T-helper 2 cell treated with Interferon-gamma antibody and Interleukin-4, amounts not matched to agents 5 μg/mL and 100 μg/mL, for 36 hours (primary cell): Measurements from ENCODE around the gene TRIM42.

ENCODE experiments used
- DNase-seq: peaks from one replicate; pipeline ENCODE4 v3.0.0; 2021; ENCODE audit warnings: low spot score
- H3K27ac Mint-ChIP-seq: one replicate; pipeline ENCODE4 v1.8.0; 2021; ENCODE audit warnings: mild to moderate bottlenecking, mixed read lengths
- H3K27me3 Mint-ChIP-seq: one replicate; pipeline ENCODE4 v1.8.0; 2021; ENCODE audit warnings: low read depth, mixed read lengths
- H3K36me3 Mint-ChIP-seq: one replicate; pipeline ENCODE4 v1.8.0; 2021; ENCODE audit warnings: low read depth, mixed read lengths
- H3K4me1 Mint-ChIP-seq: one replicate; pipeline ENCODE4 v1.8.0; 2021; ENCODE audit warnings: low read depth, mixed read lengths
- H3K4me3 Mint-ChIP-seq: one replicate; pipeline ENCODE4 v1.8.0; 2022; ENCODE audit warnings: mild to moderate bottlenecking, moderate library complexity, mixed read lengths
- H3K9me3 Mint-ChIP-seq: one replicate; pipeline ENCODE4 v1.8.0; 2021; ENCODE audit warnings: mixed read lengths

Gene TRIM42

GRCh38 chr3:140677764-140678163 lies at the start of gene TRIM42:
TSS of gene TRIM42 (plus strand) at chr3:140678064. CDS start at chr3:140678230, 166 bp downstream.
- DNase-seq: no peak
- Mint-ChIP-seq H3K9me3 (peaks cover 5% of the 10 kb centered on the region), H3K27ac (no peak within 1 kb of the TSS), H3K27me3 (no peaks in the 10 kb centered on the region), H3K36me3 (no peaks in the 10 kb centered on the region), H3K4me1 (no peaks in the 10 kb centered on the region), H3K4me3 (no peak within 1 kb of the TSS)

DNA sequence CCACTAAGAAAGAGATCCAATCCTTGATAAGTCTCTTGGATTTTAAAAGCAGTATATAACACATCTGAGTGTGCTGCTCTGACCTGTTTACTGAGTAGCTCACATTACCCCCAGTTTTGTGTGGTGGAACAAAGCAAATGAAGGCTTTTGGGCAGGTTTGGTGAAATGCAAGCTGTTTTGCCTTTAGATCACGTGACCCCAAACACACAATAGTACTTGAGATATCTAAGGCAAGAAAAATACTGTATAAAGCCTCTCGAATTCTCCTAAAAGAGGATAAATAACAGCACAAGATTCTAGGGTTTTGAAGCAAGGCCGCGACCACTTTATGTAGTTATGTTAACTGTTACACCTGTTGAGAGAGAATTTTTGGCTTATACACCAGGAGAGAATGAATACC lies 49.3 kb upstream of the TRIM42 start:
- no peak for DNase-seq
- no peak overlapping the region for H3K27ac Mint-ChIP-seq
- no peaks in the 10 kb centered on the region for H3K9me3 Mint-ChIP-seq
- H3K4me3 Mint-ChIP-seq: no peak overlapping the region
- H3K36me3 Mint-ChIP-seq: no peaks in the 10 kb centered on the region
- H3K27me3 Mint-ChIP-seq: peaks cover 3% of the 10 kb centered on the region
- H3K4me1 Mint-ChIP-seq: no peaks in the 10 kb centered on the region

DNA sequence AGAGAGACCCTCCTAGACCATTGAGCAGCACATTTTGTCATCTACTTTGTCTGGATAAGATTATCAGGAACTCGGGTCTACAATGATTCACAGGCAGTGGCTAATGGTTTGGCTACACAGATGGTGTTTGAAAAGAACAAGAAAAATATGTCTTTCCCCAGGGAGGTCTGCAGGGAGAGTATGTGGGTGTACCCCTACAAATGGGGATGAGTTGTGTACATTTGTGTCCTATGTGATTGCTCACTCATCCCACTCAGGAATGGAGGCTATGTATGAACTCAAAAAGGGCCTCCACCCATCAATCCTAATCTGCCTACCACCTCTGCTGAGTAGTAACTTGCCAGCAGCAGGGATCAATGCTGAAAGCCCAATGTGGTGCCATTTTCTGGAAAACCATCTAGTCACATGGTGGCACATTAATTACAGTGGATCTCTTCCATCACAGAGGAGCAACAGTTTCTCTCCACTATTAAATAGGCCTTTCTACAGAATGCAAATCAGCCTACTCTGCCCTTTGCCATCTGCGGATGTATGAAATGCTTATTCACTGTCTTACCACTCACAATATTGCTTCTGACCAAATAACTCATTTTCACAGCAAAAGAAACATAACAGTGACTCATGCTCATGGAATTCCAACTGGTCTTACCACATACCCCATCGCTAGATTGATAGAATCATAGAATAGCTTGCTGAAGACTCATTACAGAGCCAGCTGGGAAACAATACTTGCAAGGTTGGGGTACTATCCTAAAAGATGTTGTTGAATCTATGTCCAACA lies 48.3 kb upstream of the TRIM42 start:
- H3K9me3 Mint-ChIP-seq: no peaks in the 10 kb centered on the region
- H3K4me1 Mint-ChIP-seq: no peaks in the 10 kb centered on the region
- H3K27me3 Mint-ChIP-seq: no peaks in the 10 kb centered on the region
- no peak overlapping the region for H3K4me3 Mint-ChIP-seq
- no peaks in the 10 kb centered on the region for H3K36me3 Mint-ChIP-seq
- DNase-seq: no peak
- H3K27ac Mint-ChIP-seq: no peak overlapping the region

- Mint-ChIP-seq H3K27me3 (no peaks in the 10 kb centered on the region), H3K4me3 (no peak overlapping the region), H3K9me3 (no peaks in the 10 kb centered on the region), H3K27ac (no peak overlapping the region), H3K36me3 (no peaks in the 10 kb centered on the region), H3K4me1 (no peaks in the 10 kb centered on the region)
- no peak for DNase-seq
Observed at GRCh38 chr3:140630366-140630765, 47.5 kb upstream of the TRIM42 start.

DNA sequence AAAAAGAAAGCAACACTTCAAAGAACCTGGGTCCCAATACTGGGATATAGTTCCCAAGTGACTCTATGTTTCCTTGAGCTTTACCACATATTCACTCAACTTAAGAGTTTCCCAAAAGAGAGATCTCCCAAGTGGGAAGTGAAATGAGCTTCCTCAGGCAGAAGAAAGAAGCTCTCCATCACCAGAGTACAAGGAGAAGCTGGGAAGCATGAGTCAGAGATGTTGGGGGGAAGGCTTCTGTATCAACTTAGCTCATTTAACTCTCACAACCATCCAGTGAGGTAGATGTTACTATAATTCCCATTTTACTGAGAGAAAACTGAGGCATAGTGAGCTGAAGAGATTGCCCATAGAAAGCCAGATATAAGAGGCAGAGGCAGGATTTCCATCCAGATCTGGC lies 47.0 kb upstream of the TRIM42 start:
- H3K36me3 Mint-ChIP-seq: no peaks in the 10 kb centered on the region
- H3K27ac Mint-ChIP-seq: no peak overlapping the region
- no peak overlapping the region for H3K4me3 Mint-ChIP-seq
- no peaks in the 10 kb centered on the region for H3K27me3 Mint-ChIP-seq
- H3K4me1 Mint-ChIP-seq: no peaks in the 10 kb centered on the region
- H3K9me3 Mint-ChIP-seq: no peaks in the 10 kb centered on the region
- DNase-seq: no peak

DNA sequence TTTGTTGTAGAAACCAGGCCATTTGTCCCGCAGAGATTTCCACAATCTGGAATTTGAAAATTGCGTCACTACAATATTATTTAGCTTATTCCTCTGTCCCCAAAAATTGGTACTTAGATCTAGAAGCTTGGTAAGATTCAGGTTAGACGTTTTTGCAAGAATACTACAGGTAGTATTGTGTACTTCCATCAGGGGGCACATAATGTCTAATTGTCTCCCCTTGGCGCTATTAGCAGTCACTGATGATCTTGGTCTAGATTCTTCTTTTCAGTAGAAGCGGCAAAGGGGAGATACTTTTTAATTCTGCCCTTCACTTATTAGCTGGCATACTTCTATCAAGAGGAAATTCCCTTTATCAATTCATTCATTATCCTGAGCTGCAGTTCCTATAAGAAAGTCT lies 42.6 kb upstream of the TRIM42 start:
- no peaks in the 10 kb centered on the region for H3K9me3 Mint-ChIP-seq
- no peak overlapping the region for H3K27ac Mint-ChIP-seq
- no peaks in the 10 kb centered on the region for H3K4me1 Mint-ChIP-seq
- no peak for DNase-seq
- H3K4me3 Mint-ChIP-seq: no peak overlapping the region
- H3K36me3 Mint-ChIP-seq: no peaks in the 10 kb centered on the region
- H3K27me3 Mint-ChIP-seq: no peaks in the 10 kb centered on the region

DNA sequence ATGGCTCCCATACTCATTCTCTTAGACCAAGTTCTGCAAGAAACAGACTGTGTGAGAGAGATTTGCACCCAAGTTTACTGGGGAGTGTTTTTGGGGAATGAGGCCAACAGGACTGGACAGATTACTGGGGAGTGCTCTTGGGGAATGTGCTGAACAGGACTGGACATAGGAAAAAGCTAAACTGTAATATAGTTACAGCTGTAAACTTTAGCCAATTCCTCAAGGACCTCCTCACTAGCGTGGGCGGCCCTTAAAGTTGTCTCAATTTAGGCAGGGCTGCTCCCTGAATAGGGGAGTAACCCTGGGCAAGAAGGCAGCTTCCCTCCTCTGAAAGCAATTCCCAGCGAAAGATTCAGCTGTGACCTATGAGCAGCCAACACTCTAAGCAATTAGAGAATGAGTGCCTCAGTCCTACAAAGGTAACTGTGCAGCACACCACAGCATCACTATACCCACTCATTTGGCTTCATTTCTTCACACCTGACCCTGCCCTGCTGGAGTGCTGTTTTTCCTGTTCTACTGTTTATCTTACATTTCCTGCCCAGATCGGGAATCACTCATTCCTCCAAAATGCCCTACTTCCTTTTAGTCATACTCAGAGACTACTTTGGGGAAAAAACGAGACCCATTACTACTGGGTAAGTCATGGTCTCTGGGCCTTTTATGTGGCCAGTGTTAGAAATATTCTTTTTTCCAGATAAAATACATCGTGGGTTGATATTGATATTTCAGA lies 41.3 kb upstream of the TRIM42 start:
- Mint-ChIP-seq H3K27ac (no peak overlapping the region), H3K4me3 (no peak overlapping the region)

DNA sequence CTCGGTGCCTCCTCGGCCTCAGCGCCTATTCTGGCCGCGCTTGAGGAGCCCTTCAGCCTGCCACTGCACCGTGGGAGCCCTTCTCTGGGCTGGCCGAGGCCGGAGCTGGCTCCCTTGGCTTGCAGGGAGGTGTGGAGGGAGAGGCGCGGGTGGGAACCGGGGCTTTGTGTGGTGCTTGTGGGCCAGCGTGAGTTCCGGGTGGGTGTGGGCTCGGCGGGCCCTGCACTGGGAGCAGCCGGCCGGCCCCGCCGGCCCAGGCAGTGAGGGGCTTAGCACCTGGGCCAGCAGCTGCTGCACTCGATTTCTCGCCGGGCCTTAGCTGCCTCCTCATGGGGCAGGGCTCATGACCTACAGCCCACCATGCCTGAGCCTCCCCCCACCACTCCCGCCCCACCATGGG lies 26.6 kb upstream of the TRIM42 start:
- Mint-ChIP-seq H3K9me3 (no peaks in the 10 kb centered on the region), H3K27me3 (no peaks in the 10 kb centered on the region), H3K4me1 (no peaks in the 10 kb centered on the region), H3K36me3 (no peaks in the 10 kb centered on the region), H3K27ac (no peak overlapping the region), H3K4me3 (no peak overlapping the region)
- DNase-seq: no peak

More for the DNA sequence above, 41.3 kb upstream of the TRIM42 start:
- Mint-ChIP-seq H3K27me3 (no peaks in the 10 kb centered on the region), H3K36me3 (no peaks in the 10 kb centered on the region), H3K9me3 (no peaks in the 10 kb centered on the region), H3K4me1 (no peaks in the 10 kb centered on the region)
- DNase-seq: no peak

DNA sequence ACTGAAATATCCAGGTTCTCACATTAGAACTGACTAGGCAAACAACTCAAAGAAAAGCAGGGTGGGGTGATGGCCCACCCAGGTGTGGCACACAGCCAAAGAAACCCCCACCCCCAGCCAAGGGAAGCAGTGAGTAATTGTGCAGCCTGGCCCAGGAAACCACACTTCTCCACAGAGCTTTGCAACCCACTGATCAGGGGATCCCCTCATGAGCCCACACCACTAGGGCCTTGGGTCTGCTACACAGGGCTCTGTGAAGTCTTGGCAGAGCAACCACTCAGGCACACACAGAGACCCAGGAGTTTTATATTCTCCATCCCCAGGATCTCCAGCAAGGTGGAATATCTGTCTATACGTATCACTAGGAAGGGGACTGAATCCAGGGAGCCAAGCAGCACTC lies 22.2 kb upstream of the TRIM42 start:
- Mint-ChIP-seq H3K36me3 (no peaks in the 10 kb centered on the region), H3K4me1 (no peaks in the 10 kb centered on the region), H3K27me3 (peaks cover 2% of the 10 kb centered on the region), H3K4me3 (no peak overlapping the region), H3K9me3 (no peaks in the 10 kb centered on the region), H3K27ac (no peak overlapping the region)
- DNase-seq: no peak

DNA sequence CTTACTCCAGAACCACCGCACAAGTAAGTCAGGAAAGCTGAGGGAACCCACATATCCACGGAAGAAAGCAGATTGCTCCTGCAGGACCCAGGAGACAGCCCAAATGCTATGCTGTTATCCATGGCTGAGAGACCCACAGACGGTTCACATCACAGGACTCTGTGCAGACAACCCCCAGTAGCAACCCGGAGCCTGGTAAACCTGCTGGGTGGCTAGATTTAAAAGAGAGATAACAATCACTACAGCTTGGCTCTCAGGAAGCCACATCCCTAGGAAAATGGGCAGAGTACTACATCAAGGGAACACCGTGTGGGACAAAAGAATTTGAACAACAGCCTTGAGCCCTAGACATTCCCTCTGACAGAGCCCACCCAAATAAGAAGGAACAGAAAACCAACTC lies 13.8 kb upstream of the TRIM42 start:
- H3K9me3 Mint-ChIP-seq: no peaks in the 10 kb centered on the region
- no peak for DNase-seq
- H3K36me3 Mint-ChIP-seq: no peaks in the 10 kb centered on the region
- H3K4me1 Mint-ChIP-seq: no peaks in the 10 kb centered on the region
- H3K27ac Mint-ChIP-seq: no peak overlapping the region
- peaks cover 2% of the 10 kb centered on the region for H3K27me3 Mint-ChIP-seq
- H3K4me3 Mint-ChIP-seq: no peak overlapping the region

DNA sequence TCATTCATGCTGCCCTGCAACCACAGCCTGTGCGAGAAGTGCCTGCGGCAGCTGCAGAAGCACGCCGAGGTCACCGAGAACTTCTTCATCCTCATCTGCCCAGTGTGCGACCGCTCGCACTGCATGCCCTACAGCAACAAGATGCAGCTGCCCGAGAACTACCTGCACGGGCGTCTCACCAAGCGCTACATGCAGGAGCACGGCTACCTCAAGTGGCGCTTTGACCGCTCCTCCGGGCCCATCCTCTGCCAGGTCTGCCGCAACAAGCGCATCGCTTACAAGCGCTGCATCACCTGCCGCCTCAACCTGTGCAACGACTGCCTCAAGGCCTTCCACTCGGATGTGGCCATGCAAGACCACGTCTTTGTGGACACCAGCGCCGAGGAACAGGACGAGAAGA lies 4.7 kb downstream of the TRIM42 start:
- Mint-ChIP-seq H3K27me3 (no peaks in the 10 kb centered on the region), H3K36me3 (no peaks in the 10 kb centered on the region), H3K4me3 (no peak overlapping the region), H3K9me3 (no peaks in the 10 kb centered on the region), H3K4me1 (no peaks in the 10 kb centered on the region), H3K27ac (no peak overlapping the region)
- no peak for DNase-seq

DNA sequence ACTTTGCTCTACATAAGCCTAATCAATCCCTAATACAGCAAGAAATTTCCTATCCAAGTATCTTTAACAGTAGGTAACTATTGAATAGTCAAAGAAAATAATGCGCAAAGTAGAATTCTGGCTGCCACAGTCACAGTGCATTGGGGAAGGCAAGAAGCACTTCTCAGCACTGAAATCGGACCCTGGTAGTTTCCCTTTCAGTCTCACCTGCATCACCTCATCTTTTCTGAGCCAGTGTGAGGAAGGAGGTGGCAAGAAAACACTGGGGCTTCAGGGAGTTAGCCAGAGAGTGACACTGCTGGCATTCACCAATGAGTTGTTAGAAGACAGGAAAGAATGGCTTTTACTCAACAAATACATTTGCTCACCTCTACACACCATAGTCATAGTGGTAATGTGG lies 8.3 kb downstream of the TRIM42 start:
- Mint-ChIP-seq H3K27me3 (no peaks in the 10 kb centered on the region), H3K27ac (no peak overlapping the region), H3K9me3 (no peaks in the 10 kb centered on the region), H3K4me3 (no peak overlapping the region), H3K36me3 (no peaks in the 10 kb centered on the region), H3K4me1 (no peaks in the 10 kb centered on the region)
- DNase-seq: no peak

- no peaks in the 10 kb centered on the region for H3K36me3 Mint-ChIP-seq
- no peaks in the 10 kb centered on the region for H3K4me1 Mint-ChIP-seq
- H3K27ac Mint-ChIP-seq: no peak overlapping the region
- no peak overlapping the region for H3K4me3 Mint-ChIP-seq
- H3K9me3 Mint-ChIP-seq: no peaks in the 10 kb centered on the region
- no peak for DNase-seq
- H3K27me3 Mint-ChIP-seq: no peaks in the 10 kb centered on the region
Observed at GRCh38 chr3:140686948-140687347, 9.1 kb downstream of the TRIM42 start.

GRCh38 chr3:140695361-140696061 lies 17.6 kb downstream of the TRIM42 start:
- no peaks in the 10 kb centered on the region for H3K36me3 Mint-ChIP-seq
- no peak overlapping the region for H3K27ac Mint-ChIP-seq
- H3K9me3 Mint-ChIP-seq: no peaks in the 10 kb centered on the region
- DNase-seq: no peak
- H3K4me1 Mint-ChIP-seq: no peaks in the 10 kb centered on the region
- no peak overlapping the region for H3K4me3 Mint-ChIP-seq
- H3K27me3 Mint-ChIP-seq: no peaks in the 10 kb centered on the region
